ENCODE measurements around the gene PACC1. TPM values are rescaled to one million over a fixed set of nuclear protein-coding genes. Genes with fewer than 3 reads are reported as not detected.

PACC1 gene
- total RNA-seq = 12.9 and 19.2 TPM in 2 replicates

DNA sequence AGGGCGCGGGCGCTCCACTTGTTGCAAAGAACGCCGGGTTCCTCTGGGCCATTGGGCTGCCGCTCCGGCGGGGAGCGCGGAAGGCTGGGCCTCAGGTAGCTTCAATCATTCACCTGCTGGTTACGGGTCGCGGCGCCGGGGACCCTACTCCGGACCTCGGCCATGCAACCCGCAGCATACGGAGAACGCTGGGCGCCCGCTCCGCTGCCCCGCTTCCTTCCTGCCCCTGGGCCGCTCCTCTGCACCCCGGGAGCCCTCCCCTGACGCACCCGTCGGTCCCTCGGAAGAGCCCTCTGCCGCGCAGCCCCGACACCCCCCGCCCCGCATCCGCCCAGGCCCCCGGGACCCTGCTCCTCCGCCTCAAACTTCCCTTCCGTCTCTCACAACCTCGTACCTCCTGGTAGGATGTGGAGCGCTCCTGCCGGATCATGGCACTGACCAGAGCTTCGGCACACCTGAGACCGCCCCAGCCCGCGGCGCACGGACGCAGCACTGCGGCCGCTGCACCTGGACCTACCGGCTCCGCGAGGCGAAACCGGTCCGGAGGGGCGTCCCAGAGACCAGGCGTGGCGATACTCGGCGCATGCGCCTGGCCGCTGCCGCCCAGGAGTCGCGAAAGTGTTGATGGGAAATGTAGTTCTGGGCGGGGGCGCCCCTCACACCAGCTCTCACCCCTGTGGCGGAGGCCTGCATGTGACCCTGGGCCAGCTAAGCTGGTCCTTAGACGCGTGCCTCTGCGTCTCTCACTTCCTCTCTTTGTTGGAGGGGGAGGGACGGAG, at the start of gene PACC1:
TSS of gene PACC1 (minus strand) at position 559 of the 779 bp plus-strand sequence. CDS start at position 430, 129 bp downstream.

GRCh38 chr1:212432661-212433576, 18.2 kb upstream of the PACC1 start, which contains the start of gene NENF:
NENF (plus strand) TSS chr1:212432920; CDS start chr1:212432944, 24 bp downstream.

Other genes with a start within 250 kb of the PACC1 start
- gene PPP2R5A, start 129.5 kb downstream of the PACC1 start, total RNA-seq = 25.2 and 34.9 TPM in 2 replicates
- 40.9 and 65.1 TPM in 2 replicates for gene NENF, start 18.0 kb upstream of the PACC1 start, total RNA-seq
- 4.6 and 9.1 TPM in 2 replicates for gene ATF3, start 193.9 kb upstream of the PACC1 start, total RNA-seq

Data from uterine smooth muscle cell (primary cell).